H9 (cell line): Measurements from ENCODE around the gene TARP.

Source experiments
- DNase-seq: peaks from one replicate; pipeline ENCODE4 v3.0.0-alpha.2; 2017
- H2AFZ ChIP-seq: one replicate; pipeline ENCODE4 v1.6.1; 2013; ENCODE audit warnings: mild to moderate bottlenecking, low read length, control low read depth, moderate library complexity
- H2AK5ac ChIP-seq: 2 replicates; pipeline ENCODE4 v1.6.1; 2013; ENCODE audit warnings: low read length, control low read depth, mixed read lengths; ENCODE audit not compliant: insufficient read length
- H2BK120ac ChIP-seq: one replicate; pipeline ENCODE4 v1.6.1; 2013; ENCODE audit warnings: low read depth, mild to moderate bottlenecking, low read length, control low read depth, inconsistent platforms; ENCODE audit not compliant: poor library complexity, severe bottlenecking
- H2BK12ac ChIP-seq: 2 replicates; pipeline ENCODE4 v1.6.1; 2013; ENCODE audit warnings: low read length, control low read depth, mixed read lengths, low read depth; ENCODE audit not compliant: insufficient read length
- H2BK15ac ChIP-seq: 2 replicates; pipeline ENCODE4 v1.6.1; 2013; ENCODE audit warnings: low read depth, low read length, control low read depth
- H2BK20ac ChIP-seq: one replicate; pipeline ENCODE4 v1.6.1; 2013; ENCODE audit warnings: low read depth, mild to moderate bottlenecking, low read length, control low read depth, inconsistent platforms; ENCODE audit not compliant: poor library complexity, severe bottlenecking
- H2BK5ac ChIP-seq: 2 replicates; pipeline ENCODE4 v1.6.1; 2013; ENCODE audit warnings: low read length, control low read depth, mixed read lengths; ENCODE audit not compliant: insufficient read length
- H3K14ac ChIP-seq: 2 replicates; pipeline ENCODE4 v1.6.1; 2013; ENCODE audit warnings: low read length, control low read depth; ENCODE audit not compliant: insufficient read depth
- H3K18ac ChIP-seq: 2 replicates; pipeline ENCODE4 v1.6.1; 2013; ENCODE audit warnings: low read depth, mild to moderate bottlenecking, mixed read lengths, low read length, control low read depth; ENCODE audit not compliant: insufficient read length
- H3K23ac ChIP-seq: 2 replicates; pipeline ENCODE4 v1.6.1; 2013; ENCODE audit warnings: low read length, control low read depth, mixed read lengths, low read depth; ENCODE audit not compliant: insufficient read length
- H3K23me2 ChIP-seq: 2 replicates; pipeline ENCODE4 v1.6.1; 2013; ENCODE audit warnings: low read depth, mild to moderate bottlenecking, mixed read lengths, low read length, control low read depth; ENCODE audit not compliant: insufficient read length, poor library complexity, severe bottlenecking
- H3K27ac ChIP-seq: 2 replicates; pipeline ENCODE4 v1.5.1; 2013; ENCODE audit warnings: low read length, control low read depth, mixed read lengths, low read depth; ENCODE audit not compliant: insufficient read length
- H3K27me3 ChIP-seq: 2 replicates; pipeline ENCODE4 v1.6.1; 2013; ENCODE audit warnings: low read length, control low read depth, inconsistent platforms; ENCODE audit not compliant: insufficient read depth
- H3K4ac ChIP-seq: 2 replicates; pipeline ENCODE4 v1.6.1; 2013; ENCODE audit warnings: low read depth, mild to moderate bottlenecking, control low read depth, inconsistent platforms, low read length, moderate library complexity
- H3K4me1 ChIP-seq: 2 replicates; pipeline ENCODE4 v1.6.1; 2013; ENCODE audit warnings: low read length, control low read depth, inconsistent platforms; ENCODE audit not compliant: insufficient read depth
- H3K4me2 ChIP-seq: 2 replicates; pipeline ENCODE4 v1.6.1; 2013; ENCODE audit warnings: low read length, control low read depth, mixed read lengths; ENCODE audit not compliant: insufficient read length, insufficient read depth
- H3K56ac ChIP-seq: 2 replicates; pipeline ENCODE4 v1.6.1; 2013; ENCODE audit warnings: low read depth, mild to moderate bottlenecking, mixed read lengths, low read length, control low read depth; ENCODE audit not compliant: insufficient read length
- H3K79me1 ChIP-seq: 2 replicates; pipeline ENCODE4 v1.6.1; 2013; ENCODE audit warnings: low read depth, mild to moderate bottlenecking, moderate library complexity, low read length, control low read depth, inconsistent platforms; ENCODE audit not compliant: insufficient read depth, poor library complexity, severe bottlenecking
- H3K79me2 ChIP-seq: 2 replicates; pipeline ENCODE4 v1.6.1; 2013; ENCODE audit warnings: low read length, control low read depth, inconsistent platforms; ENCODE audit not compliant: insufficient read depth
- H3K9ac ChIP-seq: 2 replicates; pipeline ENCODE4 v1.6.1; 2013; ENCODE audit warnings: low read length, control low read depth, mixed read lengths; ENCODE audit not compliant: insufficient read length; ENCODE audit errors: extremely low read depth
- H3K9me3 ChIP-seq: one replicate; pipeline ENCODE4 v1.6.1; 2013; ENCODE audit warnings: low read depth, low read length, inconsistent platforms; ENCODE audit not compliant: control insufficient read depth
- H3T11ph ChIP-seq: one replicate; pipeline ENCODE4 v1.6.1; 2013; ENCODE audit warnings: mild to moderate bottlenecking, low read length, control low read depth, inconsistent platforms
- H4K20me1 ChIP-seq: one replicate; pipeline ENCODE4 v1.6.1; 2013; ENCODE audit not compliant: control insufficient read depth, insufficient read length, insufficient read depth
- H4K5ac ChIP-seq: 2 replicates; pipeline ENCODE4 v1.6.1; 2013; ENCODE audit warnings: low read depth, mild to moderate bottlenecking, mixed read lengths, low read length, control low read depth; ENCODE audit not compliant: insufficient read length
- H4K8ac ChIP-seq: replicated peaks from 2 replicates; pipeline ENCODE4 v1.6.1; 2013; ENCODE audit warnings: low read length, control low read depth, mixed read lengths, low read depth; ENCODE audit not compliant: insufficient read length
- H4K91ac ChIP-seq: 2 replicates; pipeline ENCODE4 v1.6.1; 2013; ENCODE audit warnings: low read depth, mild to moderate bottlenecking, moderate library complexity, mixed read lengths, low read length, control low read depth; ENCODE audit not compliant: insufficient read length
- H3K27ac Mint-ChIP-seq, 3 experiments: 2 replicates in 2 of 3; 3 replicates in 1 of 3; pipeline ENCODE4 v1.8.0; 2020 to 2021; ENCODE audit warnings: mixed read lengths in 3 of 3, mild to moderate bottlenecking in 1 of 3, moderate library complexity in 1 of 3
- H3K27me3 Mint-ChIP-seq: 2 replicates; pipeline ENCODE4 v1.8.0; 2021; ENCODE audit warnings: low read depth, mild to moderate bottlenecking, moderate library complexity, mixed read lengths
- H3K36me3 Mint-ChIP-seq, 3 experiments: 2 replicates in 2 of 3; 3 replicates in 1 of 3; pipeline ENCODE4 v1.8.0; 2020 to 2021; ENCODE audit warnings: low read depth in 3 of 3, mixed read lengths in 3 of 3; ENCODE audit not compliant: insufficient read depth in 1 of 3
- H3K4me1 Mint-ChIP-seq, 2 experiments: 2 replicates each; pipeline ENCODE4 v1.8.0; 2020; ENCODE audit warnings: mixed read lengths in 2 of 2
- H3K4me3 Mint-ChIP-seq, 2 experiments: 2 replicates in 1 of 2; 3 replicates in 1 of 2; pipeline ENCODE4 v1.8.0; 2020 to 2021; ENCODE audit warnings: mild to moderate bottlenecking in 2 of 2, mixed read lengths in 2 of 2, moderate library complexity in 1 of 2
- H3K9me3 Mint-ChIP-seq, 2 experiments: 2 replicates in 1 of 2; 3 replicates in 1 of 2; pipeline ENCODE4 v1.8.0; 2020; ENCODE audit warnings: mild to moderate bottlenecking in 2 of 2, mixed read lengths in 2 of 2, moderate library complexity in 1 of 2
- CTCF ChIP-seq: fragments of 200-600 bp; sonication (generic); conservative IDR thresholded peaks from 3 replicates; pipeline ENCODE4 v1.8.0; 2021; ENCODE audit warnings: antibody characterized with exemption, mild to moderate bottlenecking
- WGBS: extraction: QIAGEN DNeasy Blood & Tissue Kit; methylation state at CpG from one replicate; pipeline ENCODE4 v1.1.7; 2013; ENCODE audit warnings: missing lambda C conversion rate, low lambda C conversion rate, mixed read lengths; ENCODE audit not compliant: insufficient read length; ENCODE audit errors: extremely low coverage; 5-methylcytosine and 5-hydroxymethylcytosine counted together

The TARP gene

GRCh38 chr7:38248069-38248567 is 25.3 kb downstream of the TARP start:
- Histone ChIP-seq H3K9me3 (no peaks in the 10 kb centered on the region), H2BK120ac (no peak overlapping the region), H3K9ac (no peak overlapping the region), H4K91ac (no peak overlapping the region), H4K8ac (no peak overlapping the region), H2BK20ac (no peak overlapping the region), H3K79me1 (no peaks in the 10 kb centered on the region), H2AFZ (no peak overlapping the region), H2AK5ac (no peak overlapping the region), H2BK5ac (no peak overlapping the region), H3K79me2 (no peaks in the 10 kb centered on the region), H3K56ac (no peak overlapping the region), H4K5ac (no peak overlapping the region), H4K20me1 (no peaks in the 10 kb centered on the region), H3K27me3 (no peaks in the 10 kb centered on the region), H3K4me1 (no peaks in the 10 kb centered on the region), H3K27ac (no peak overlapping the region), H3K18ac (no peak overlapping the region), H3K4me2 (no peak overlapping the region), H3K23ac (no peak overlapping the region), H3K4ac (no peak overlapping the region), H2BK15ac (no peak overlapping the region), H3K23me2 (no peaks in the 10 kb centered on the region), H3T11ph (no peak overlapping the region), H3K14ac (no peak overlapping the region), H2BK12ac (no peak overlapping the region)
- no peaks in the 10 kb centered on the region for H3K27me3 Mint-ChIP-seq
- H3K27ac Mint-ChIP-seq, result no peak overlapping the region
- no peaks in the 10 kb centered on the region for H3K9me3 Mint-ChIP-seq
- H3K4me1 Mint-ChIP-seq, result no peaks in the 10 kb centered on the region
- no CpG with 5 or more reads among the region's 5 CpGs for WGBS
- DNase-seq, result no peak
- TF ChIP-seq CTCF, result no peak
- no peaks in the 10 kb centered on the region for H3K36me3 Mint-ChIP-seq
- no peak overlapping the region for H3K4me3 Mint-ChIP-seq
